KMS-11 (cell line): ENCODE measurements around the gene CNTLN.

ENCODE experiments used
- H2AFZ ChIP-seq: fragments of 200-600 bp; sonication (generic); 2 replicates; pipeline ENCODE4 v1.6.1; 2016; ENCODE audit warnings: antibody characterized with exemption, mixed run types, low read depth
- H3K27ac ChIP-seq: fragments of 200-600 bp; sonication (generic); 2 replicates; pipeline ENCODE4 v1.6.1; 2016; ENCODE audit warnings: mild to moderate bottlenecking, mixed run types
- H3K27me3 ChIP-seq: fragments of 200-600 bp; sonication (generic); 2 replicates; pipeline ENCODE4 v1.6.1; 2017; ENCODE audit warnings: mild to moderate bottlenecking, low read depth, mixed run types, moderate library complexity; ENCODE audit not compliant: insufficient read depth
- H3K36me3 ChIP-seq: fragments of 200-600 bp; sonication (generic); 2 replicates; pipeline ENCODE4 v1.6.1; 2017; ENCODE audit warnings: mild to moderate bottlenecking, mixed run types; ENCODE audit not compliant: insufficient read depth
- H3K4me1 ChIP-seq: fragments of 200-600 bp; sonication (generic); 2 replicates; pipeline ENCODE4 v1.6.1; 2016; ENCODE audit warnings: mild to moderate bottlenecking, low read depth, mixed run types; ENCODE audit not compliant: poor library complexity, severe bottlenecking
- H3K4me2 ChIP-seq: fragments of 200-600 bp; sonication (generic); 2 replicates; pipeline ENCODE4 v1.7.0; 2016; ENCODE audit warnings: mild to moderate bottlenecking, mixed run types
- H3K4me3 ChIP-seq: fragments of 200-600 bp; sonication (generic); IDR thresholded peaks from 2 replicates; pipeline ENCODE4 v1.6.1; 2017; ENCODE audit warnings: low read depth, low read length, mixed read lengths; ENCODE audit not compliant: insufficient read depth
- H3K79me2 ChIP-seq: fragments of 200-600 bp; sonication (generic); 2 replicates; pipeline ENCODE4 v1.6.1; 2016; ENCODE audit warnings: low read depth, mixed run types; ENCODE audit not compliant: insufficient read depth
- H3K9ac ChIP-seq: fragments of 200-600 bp; sonication (generic); 2 replicates; pipeline ENCODE4 v1.6.1; 2016; ENCODE audit warnings: mild to moderate bottlenecking, mixed run types
- H4K20me1 ChIP-seq: fragments of 200-600 bp; sonication (generic); 2 replicates; pipeline ENCODE4 v1.6.1; 2016; ENCODE audit warnings: mild to moderate bottlenecking, mixed run types; ENCODE audit not compliant: insufficient read depth
- CTCF ChIP-seq: fragments of 200-600 bp; sonication (generic); conservative IDR thresholded peaks from 2 replicates; pipeline ENCODE4 v1.6.1; 2017; ENCODE audit warnings: low read depth, mild to moderate bottlenecking, antibody characterized with exemption, low read length, moderate library complexity, mixed read lengths

Gene CNTLN

GRCh38 chr9:17414986-17415385 lies 280.1 kb downstream of the CNTLN start:
- no peak overlapping the region for H2AFZ ChIP-seq
- no peak overlapping the region for H3K4me2 ChIP-seq
- no peaks in the 10 kb centered on the region for H3K79me2 ChIP-seq
- H3K4me1 ChIP-seq: no peaks in the 10 kb centered on the region
- H3K9ac ChIP-seq: no peak overlapping the region
- H4K20me1 ChIP-seq: no peaks in the 10 kb centered on the region
- no peak for TF ChIP-seq CTCF
- no peaks in the 10 kb centered on the region for H3K36me3 ChIP-seq
- no peaks in the 10 kb centered on the region for H3K27me3 ChIP-seq
- no peak overlapping the region for H3K4me3 ChIP-seq
- H3K27ac ChIP-seq: no peak overlapping the region

- H3K27me3 ChIP-seq: no peaks in the 10 kb centered on the region
- no peak overlapping the region for H3K4me2 ChIP-seq
- no peak overlapping the region for H3K9ac ChIP-seq
- H3K79me2 ChIP-seq: no peaks in the 10 kb centered on the region
- no peaks in the 10 kb centered on the region for H4K20me1 ChIP-seq
- TF ChIP-seq CTCF: no peak
- no peak overlapping the region for H3K27ac ChIP-seq
- H3K36me3 ChIP-seq: no peaks in the 10 kb centered on the region
- H3K4me1 ChIP-seq: no peaks in the 10 kb centered on the region
- H3K4me3 ChIP-seq: no peak overlapping the region
- H2AFZ ChIP-seq: no peak overlapping the region
Measured at GRCh38 chr9:17422994-17423680, 288.3 kb downstream of the CNTLN start.

- H3K27me3 ChIP-seq: no peaks in the 10 kb centered on the region
- H4K20me1 ChIP-seq: no peaks in the 10 kb centered on the region
- no peak for TF ChIP-seq CTCF
- no peaks in the 10 kb centered on the region for H3K4me1 ChIP-seq
- no peaks in the 10 kb centered on the region for H3K36me3 ChIP-seq
- no peak overlapping the region for H3K9ac ChIP-seq
- no peaks in the 10 kb centered on the region for H3K79me2 ChIP-seq
- H3K27ac ChIP-seq: no peak overlapping the region
- H3K4me3 ChIP-seq: no peak overlapping the region
- no peak overlapping the region for H2AFZ ChIP-seq
- H3K4me2 ChIP-seq: no peak overlapping the region
Measured at GRCh38 chr9:17423681-17424011, 288.8 kb downstream of the CNTLN start.

GRCh38 chr9:17425384-17425783 lies 290.5 kb downstream of the CNTLN start:
- no peak overlapping the region for H3K27ac ChIP-seq
- H2AFZ ChIP-seq: no peak overlapping the region
- no peak for TF ChIP-seq CTCF
- H3K4me1 ChIP-seq: no peaks in the 10 kb centered on the region
- no peak overlapping the region for H3K9ac ChIP-seq
- no peak overlapping the region for H3K4me3 ChIP-seq
- no peak overlapping the region for H3K4me2 ChIP-seq
- no peaks in the 10 kb centered on the region for H3K79me2 ChIP-seq
- 0 out of 2 replicates have a peak, but pooled peaks cover 4% of the 10 kb centered on the region for H3K36me3 ChIP-seq
- no peaks in the 10 kb centered on the region for H4K20me1 ChIP-seq
- no peaks in the 10 kb centered on the region for H3K27me3 ChIP-seq
